HEK293 (cell line): Measurements from ENCODE around the gene NMNAT2.

Source experiments
- SCRT1 ChIP-seq: fragments of 450-650 bp; formaldehyde crosslinking; IDR thresholded peaks from 2 replicates; pipeline ENCODE4 v1.5.1; 2016; ENCODE audit warnings: missing biosample characterization, missing genetic modification characterization, borderline replicate concordance
- ZEB2 ChIP-seq: fragments of 450-650 bp; formaldehyde crosslinking; IDR thresholded peaks from 2 replicates; pipeline ENCODE4 v1.5.1; 2016; ENCODE audit warnings: missing biosample characterization, missing genetic modification characterization
- TF ChIP-seq, protein P1 (sequence below): fragments of 450-650 bp; formaldehyde crosslinking; IDR thresholded peaks from 2 replicates; pipeline ENCODE4 v1.5.1; 2016; ENCODE audit warnings: missing biosample characterization, missing genetic modification characterization
- TF ChIP-seq, protein P2 (sequence below): fragments of 450-650 bp; formaldehyde crosslinking; optimal IDR thresholded peaks from 2 replicates; pipeline ENCODE3; 2016; ENCODE audit warnings: missing biosample characterization, mild to moderate bottlenecking, missing genetic modification characterization

DNA sequence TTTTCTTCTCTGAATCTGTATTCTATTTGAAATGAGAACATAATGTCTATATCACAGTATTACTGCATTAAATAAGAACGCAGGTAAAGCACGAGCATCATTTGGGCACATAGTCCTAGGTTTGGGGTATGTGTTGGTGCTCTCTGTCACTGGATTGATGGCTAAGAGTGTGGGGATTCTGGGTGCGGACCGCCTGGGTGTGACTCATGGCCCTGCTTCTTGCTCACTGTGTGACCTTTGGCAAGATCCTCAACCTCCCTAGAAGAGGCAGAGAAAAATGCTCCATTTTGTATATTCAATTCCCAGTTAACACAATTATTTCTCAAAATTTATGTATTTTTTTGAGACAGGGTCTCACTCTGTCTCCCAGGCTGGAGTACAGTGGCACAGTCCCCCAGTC, 132.4 kb downstream of the NMNAT2 start:
- TF ChIP-seq ZEB2 (tag by site-specific recombination), result no peak
- TF ChIP-seq, protein P1, sequence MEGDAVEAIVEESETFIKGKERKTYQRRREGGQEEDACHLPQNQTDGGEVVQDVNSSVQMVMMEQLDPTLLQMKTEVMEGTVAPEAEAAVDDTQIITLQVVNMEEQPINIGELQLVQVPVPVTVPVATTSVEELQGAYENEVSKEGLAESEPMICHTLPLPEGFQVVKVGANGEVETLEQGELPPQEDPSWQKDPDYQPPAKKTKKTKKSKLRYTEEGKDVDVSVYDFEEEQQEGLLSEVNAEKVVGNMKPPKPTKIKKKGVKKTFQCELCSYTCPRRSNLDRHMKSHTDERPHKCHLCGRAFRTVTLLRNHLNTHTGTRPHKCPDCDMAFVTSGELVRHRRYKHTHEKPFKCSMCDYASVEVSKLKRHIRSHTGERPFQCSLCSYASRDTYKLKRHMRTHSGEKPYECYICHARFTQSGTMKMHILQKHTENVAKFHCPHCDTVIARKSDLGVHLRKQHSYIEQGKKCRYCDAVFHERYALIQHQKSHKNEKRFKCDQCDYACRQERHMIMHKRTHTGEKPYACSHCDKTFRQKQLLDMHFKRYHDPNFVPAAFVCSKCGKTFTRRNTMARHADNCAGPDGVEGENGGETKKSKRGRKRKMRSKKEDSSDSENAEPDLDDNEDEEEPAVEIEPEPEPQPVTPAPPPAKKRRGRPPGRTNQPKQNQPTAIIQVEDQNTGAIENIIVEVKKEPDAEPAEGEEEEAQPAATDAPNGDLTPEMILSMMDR (tag by site-specific recombination), result no peak
- TF ChIP-seq, protein P2, sequence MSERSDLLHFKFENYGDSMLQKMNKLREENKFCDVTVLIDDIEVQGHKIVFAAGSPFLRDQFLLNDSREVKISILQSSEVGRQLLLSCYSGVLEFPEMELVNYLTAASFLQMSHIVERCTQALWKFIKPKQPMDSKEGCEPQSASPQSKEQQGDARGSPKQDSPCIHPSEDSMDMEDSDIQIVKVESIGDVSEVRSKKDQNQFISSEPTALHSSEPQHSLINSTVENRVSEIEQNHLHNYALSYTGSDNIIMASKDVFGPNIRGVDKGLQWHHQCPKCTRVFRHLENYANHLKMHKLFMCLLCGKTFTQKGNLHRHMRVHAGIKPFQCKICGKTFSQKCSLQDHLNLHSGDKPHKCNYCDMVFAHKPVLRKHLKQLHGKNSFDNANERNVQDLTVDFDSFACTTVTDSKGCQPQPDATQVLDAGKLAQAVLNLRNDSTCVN (tag by site-specific recombination), result no peak
- no peak for TF ChIP-seq SCRT1 (tag by site-specific recombination)
